GM19025 (cell line): ENCODE results near the gene LARP7.
"Not testable (repeated sequence)": the region's sequence is repeated elsewhere in the genome, so short reads cannot be mapped to it uniquely, and the experiment has no call there.

Experiments
- ATAC-seq: cut with Tn5 transposase; IDR thresholded peaks from one replicate; pipeline ENCODE4 v1.9.1; 2021; ENCODE audit warnings: mild to moderate bottlenecking, low read depth, moderate library complexity; ENCODE audit not compliant: unreplicated experiment

LARP7 gene

GRCh38 chr4:112636688-112637551, at the start of gene LARP7, which contains the start of gene ZGRF1:
Gene LARP7 (plus strand): TSS chr4:112637143. CDS start chr4:112644670, 7,527 bp downstream.
Gene ZGRF1 (minus strand): TSS chr4:112636909. CDS start chr4:112633176, 3,733 bp downstream.
- peak; percentile 87 for ATAC-seq

DNA sequence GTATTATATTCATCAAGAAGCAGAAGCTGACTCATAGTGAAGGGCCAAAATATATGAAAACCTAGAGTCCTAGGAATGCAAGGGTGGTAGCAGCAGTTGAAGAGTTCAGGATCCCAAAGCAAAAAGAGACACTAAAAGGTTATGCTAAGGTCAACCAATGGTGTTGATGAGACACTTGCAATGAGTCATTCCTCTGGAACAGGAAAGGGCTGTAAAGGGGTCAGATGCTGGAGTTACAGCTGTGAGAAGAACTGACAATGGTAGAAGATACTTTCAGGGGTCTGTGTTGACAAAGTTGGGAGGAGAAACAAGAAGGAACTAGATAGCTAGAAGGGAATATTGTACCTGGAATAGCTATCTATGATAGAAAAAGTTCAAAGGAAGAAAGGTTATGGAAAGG, 47.7 kb upstream of the LARP7 start:
- ATAC-seq, result no peak

- no peak for ATAC-seq
Measured at GRCh38 chr4:112591593-112591992, 45.4 kb upstream of the LARP7 start.

GRCh38 chr4:112592717-112593116, 44.2 kb upstream of the LARP7 start:
- no peak for ATAC-seq

DNA sequence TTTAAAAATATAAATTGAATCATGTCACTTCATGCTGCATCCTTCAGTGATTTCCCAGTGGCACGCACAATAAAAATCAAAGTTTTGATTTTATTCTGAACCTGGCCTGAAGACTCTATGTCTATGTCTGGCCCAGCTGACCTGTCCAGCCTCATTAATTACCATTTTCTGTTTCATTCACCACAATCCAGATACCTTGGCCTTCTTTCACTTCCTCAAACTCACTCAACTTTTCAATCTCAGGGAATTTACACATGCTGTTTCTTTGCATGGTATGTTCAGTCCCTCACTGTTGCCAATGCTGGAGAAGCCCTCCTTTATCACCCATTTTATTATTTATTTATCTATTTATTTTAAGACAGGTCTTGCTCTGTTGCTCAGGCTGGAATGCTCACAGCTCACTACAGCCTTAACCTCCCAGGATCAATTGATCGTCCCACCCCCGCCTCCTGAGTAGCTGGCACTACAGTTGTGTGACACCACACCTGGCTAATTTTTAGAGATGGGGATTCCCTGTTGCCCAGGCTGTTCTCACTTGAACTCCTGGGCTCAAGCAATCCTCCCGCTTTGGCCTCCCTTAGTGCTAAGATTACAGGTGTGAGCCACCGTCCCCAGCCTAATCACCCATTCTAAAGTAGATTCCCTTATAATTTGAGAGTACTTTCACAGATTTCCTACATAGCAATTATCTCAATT, 43.4 kb upstream of the LARP7 start:
- peak; percentile 74 for ATAC-seq

DNA sequence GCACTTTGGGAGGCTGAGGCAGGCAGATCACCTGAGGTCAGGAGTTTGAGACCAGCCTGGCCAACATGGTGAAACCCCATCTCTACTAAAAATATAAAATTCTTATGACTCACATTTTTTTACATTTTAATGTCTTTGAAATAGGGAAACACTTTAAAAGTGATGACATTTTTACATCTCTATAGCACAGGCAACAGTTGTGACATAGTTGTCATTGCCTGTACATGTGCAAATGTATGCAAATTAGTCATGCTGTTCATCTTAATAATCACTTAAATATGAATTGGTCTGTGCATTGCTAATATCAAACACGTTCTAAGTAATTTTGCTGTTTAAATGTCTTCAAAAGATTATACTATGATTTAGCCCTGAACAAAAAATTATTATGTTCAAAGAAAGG, 42.0 kb upstream of the LARP7 start:
- no peak for ATAC-seq

DNA sequence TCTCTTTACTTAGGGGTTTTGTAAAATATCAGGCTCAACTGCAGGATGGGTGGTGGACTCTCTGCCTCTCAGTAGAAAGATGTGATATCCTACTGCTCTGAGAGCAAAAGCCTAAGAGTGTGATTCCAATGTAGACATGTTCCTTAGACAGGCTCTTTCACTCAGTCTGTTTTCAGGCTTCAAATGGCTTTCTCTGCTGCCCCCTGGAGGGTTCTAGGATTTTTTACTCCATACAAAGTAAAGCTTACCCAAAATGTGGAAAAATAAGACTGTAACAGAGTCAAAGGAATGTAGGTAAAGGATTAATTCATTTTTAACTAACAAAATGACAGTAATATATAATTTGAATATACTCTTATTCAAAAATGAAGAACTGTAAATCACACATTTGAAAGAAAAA, 32.4 kb upstream of the LARP7 start:
- no peak for ATAC-seq

GRCh38 chr4:112612814-112613213, 24.1 kb upstream of the LARP7 start:
- not testable (repeated sequence) for ATAC-seq

- ATAC-seq, result no peak
Measured at GRCh38 chr4:112616984-112617383, 20.0 kb upstream of the LARP7 start.

DNA sequence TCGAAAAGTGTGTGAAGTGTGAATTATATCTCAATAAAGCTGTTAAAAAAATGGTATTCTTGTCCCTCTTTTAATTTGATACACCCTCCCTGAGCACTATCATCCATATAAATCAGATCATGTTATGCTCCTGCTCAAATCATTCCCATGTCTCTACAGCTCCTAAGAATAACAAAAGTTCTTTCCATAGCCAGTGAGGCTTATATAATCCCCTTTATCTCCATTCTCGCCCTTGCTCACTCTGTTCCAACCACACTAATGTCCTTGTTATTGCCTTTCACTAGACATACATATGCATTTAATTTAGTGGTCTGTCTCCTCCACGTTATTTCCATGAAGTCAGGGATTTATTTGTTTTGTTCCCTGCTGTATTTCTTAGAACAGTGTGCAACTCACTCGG, 10.7 kb upstream of the LARP7 start:
- no peak for ATAC-seq

- no peak for ATAC-seq
Measured at GRCh38 chr4:112633477-112634235, 3.3 kb upstream of the LARP7 start.

DNA sequence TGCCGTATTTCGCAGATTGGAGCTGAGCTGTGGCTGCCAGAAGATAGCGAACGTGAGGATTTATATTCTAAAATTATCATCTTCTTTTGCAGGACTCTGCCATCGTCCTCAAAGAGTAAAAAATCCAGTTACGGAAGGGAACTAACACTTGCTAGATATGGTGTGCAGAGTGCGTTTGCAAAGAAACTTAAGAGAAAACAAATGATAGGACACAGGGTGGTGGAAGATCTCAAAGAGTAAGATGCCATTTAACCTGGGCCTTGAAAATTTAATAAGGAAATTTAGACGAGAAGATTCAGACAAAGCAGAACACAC, 566 bp downstream of the LARP7 start:
- ATAC-seq, result no peak

DNA sequence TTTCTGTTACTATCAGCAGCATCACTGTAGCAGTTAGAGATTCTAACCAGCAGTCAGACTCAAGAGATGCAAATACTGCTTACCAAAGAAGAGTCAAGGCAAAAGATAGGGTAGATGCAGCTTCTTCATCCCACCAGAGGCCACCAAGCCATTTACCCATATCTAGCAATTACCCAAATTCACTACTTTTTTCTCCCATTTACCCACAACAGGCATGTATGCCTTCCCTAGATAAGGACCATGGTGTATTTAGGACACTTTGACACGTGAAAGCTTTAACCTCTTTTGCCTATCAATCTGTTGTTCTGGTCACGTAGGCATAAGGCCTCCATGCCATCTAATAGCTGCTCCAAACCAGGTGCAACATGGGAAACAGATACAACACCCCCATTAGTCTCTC, 5.6 kb downstream of the LARP7 start:
- no peak for ATAC-seq

DNA sequence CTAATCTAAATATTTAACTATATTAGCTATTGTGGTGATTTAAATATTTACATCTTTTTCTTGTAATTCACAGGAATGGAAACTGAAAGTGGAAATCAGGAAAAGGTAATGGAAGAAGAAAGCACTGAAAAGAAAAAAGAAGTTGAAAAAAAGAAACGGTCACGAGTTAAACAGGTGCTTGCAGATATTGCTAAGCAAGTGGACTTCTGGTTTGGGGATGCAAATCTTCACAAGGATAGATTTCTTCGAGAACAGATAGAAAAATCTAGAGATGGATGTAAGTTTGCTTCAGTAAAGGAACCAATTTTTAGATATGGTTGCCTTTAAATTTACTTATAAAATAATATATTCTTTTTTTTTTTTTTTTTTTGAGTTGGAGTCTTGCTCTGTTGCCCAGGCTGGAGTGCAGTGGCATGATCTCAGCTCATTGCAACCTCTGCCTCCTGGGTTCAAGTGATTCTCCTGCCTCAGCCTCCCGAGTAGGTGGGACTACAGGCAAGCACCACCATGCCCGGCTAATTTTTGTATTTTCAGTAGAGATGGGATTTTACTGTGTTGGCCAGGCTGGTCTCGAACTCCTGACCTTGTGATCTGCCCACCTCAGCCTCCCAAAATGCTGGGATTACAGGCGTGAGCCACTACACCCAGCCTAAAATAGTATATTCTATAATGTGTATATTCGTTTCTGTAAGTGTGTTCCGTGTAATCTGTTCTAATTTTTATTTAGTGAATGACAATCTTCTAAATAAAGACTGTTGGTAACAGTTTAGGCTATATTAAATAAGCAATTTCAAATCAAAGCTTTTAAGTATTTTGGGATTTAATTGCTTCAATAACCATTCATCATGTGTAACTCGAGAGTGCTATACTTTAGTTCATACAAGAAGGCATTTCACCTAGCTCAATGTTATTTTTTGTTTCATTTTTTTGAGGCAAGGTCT, 7.9 kb downstream of the LARP7 start:
- not testable (repeated sequence) for ATAC-seq

DNA sequence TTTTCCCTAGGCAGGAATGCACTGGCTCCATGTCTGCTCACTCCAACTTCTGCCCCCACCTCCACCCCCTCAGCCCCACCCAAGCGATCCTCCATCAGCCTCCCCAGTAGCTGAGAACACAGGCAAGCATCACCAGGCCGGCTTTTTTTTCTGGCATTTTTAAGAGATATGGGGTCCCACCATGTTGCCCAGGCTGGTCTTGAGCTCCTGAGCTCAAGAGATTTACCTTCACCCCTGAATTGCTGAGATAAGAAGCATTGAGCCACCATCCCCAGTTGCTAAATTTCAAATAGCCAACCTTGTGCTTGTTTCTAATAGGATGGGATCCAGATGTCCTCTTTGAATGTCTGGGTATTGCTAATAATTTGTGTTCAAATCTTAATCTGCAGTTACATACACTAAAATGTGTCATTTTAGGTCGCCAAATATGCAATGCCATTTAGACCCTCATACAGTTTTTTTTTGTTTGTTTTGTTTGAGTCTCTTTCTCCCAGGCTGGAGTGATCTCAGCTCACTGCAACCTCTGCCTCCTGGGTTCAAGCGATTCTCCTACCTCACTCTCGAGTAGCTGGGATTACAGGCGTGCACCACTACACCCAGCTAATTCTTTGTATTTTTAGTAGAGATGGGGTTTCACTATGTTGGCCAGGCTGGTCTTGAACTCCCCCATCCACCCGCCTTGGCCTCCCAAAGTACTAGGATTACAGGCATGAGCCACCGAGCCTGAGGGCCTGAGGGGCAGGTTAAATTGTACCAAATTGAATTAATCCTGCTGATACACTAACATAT, 8.8 kb downstream of the LARP7 start:
- no peak for ATAC-seq

DNA sequence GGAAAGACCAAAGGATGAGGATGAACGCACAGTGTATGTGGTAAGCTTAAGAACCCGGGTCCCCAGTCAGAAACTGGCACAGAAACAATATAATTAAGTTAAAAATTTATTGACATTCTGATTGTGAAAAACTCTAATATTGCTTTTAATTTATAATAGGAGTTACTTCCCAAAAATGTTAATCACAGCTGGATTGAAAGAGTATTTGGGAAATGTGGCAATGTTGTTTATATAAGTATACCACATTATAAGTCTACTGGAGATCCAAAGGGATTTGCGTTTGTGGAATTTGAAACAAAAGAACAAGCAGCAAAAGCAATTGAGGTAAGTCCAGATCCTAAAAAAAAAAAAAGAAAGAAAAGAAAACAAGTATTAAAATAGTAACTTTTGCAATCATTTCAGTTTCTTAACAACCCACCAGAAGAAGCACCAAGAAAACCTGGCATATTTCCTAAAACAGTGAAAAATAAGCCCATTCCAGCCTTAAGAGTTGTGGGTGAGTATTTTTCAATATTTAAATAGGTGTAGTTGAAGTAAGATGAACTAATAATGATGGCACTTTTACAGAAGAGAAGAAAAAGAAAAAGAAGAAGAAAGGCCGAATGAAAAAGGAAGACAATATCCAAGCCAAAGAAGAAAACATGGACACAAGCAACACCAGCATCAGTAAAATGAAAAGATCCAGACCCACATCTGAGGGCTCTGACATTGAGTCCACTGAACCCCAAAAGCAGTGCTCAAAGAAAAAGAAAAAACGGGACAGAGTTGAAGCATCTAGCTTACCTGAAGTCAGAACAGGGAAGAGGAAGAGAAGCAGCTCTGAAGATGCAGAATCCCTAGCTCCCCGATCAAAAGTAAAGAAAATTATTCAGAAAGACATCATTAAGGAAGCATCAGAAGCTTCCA, 9.9 kb downstream of the LARP7 start:
- no peak for ATAC-seq

DNA sequence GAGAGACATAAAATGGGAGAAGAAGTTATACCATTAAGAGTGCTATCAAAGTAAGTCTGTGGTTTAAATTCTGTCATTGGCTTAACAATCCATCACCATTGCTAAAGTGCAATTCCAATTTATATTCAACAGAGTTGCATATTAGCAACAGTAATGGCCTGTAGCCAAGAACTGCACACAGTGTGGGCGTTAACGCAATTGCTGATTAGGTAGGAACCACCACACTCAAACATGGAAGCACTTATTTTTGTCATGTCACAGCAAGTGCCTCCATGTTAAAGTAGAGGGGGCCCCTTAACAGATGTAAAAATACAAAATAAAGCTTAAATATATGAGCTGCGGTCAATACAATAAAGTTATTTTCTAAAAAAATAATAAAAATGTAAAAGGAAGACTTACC, 10.8 kb downstream of the LARP7 start:
- ATAC-seq, result no peak
